IPS-18a (cell line): Measurements from ENCODE around the gene BGLAP.

Source experiments
- H3K27ac ChIP-seq: one replicate; pipeline ENCODE4 v1.5.1; 2013; ENCODE audit warnings: low read length
- H3K27me3 ChIP-seq: one replicate; pipeline ENCODE4 v1.6.1; 2013; ENCODE audit warnings: mild to moderate bottlenecking, low read length; ENCODE audit not compliant: control insufficient read depth, insufficient read depth
- H3K36me3 ChIP-seq: one replicate; pipeline ENCODE4 v1.6.1; 2013; ENCODE audit warnings: low read depth, low read length; ENCODE audit not compliant: control insufficient read depth
- H3K4me1 ChIP-seq: one replicate; pipeline ENCODE4 v1.6.1; 2013; ENCODE audit warnings: low read depth, low read length; ENCODE audit not compliant: control insufficient read depth
- H3K4me3 ChIP-seq: one replicate; pipeline ENCODE4 v1.5.1; 2013; ENCODE audit warnings: low read length
- H3K9ac ChIP-seq: one replicate; pipeline ENCODE4 v1.6.1; 2013; ENCODE audit warnings: mild to moderate bottlenecking, low read length, moderate library complexity
- H3K9me3 ChIP-seq: one replicate; pipeline ENCODE4 v1.6.1; 2013; ENCODE audit warnings: low read depth, low read length; ENCODE audit not compliant: control insufficient read depth

The BGLAP gene

GRCh38 chr1:156229809-156230472, 12.0 kb upstream of the BGLAP start:
- H3K27ac ChIP-seq = no peak overlapping the region
- H3K4me3 ChIP-seq = no peak overlapping the region
- H3K27me3 ChIP-seq = no peaks in the 10 kb centered on the region
- no peak overlapping the region for H3K9ac ChIP-seq
- H3K36me3 ChIP-seq = peaks cover 25% of the 10 kb centered on the region
- H3K4me1 ChIP-seq = no peaks in the 10 kb centered on the region
- no peaks in the 10 kb centered on the region for H3K9me3 ChIP-seq

GRCh38 chr1:156230473-156230837, 11.5 kb upstream of the BGLAP start:
- Histone ChIP-seq H3K9me3 (no peaks in the 10 kb centered on the region), H3K9ac (no peak overlapping the region), H3K27ac (no peak overlapping the region), H3K36me3 (peaks cover 25% of the 10 kb centered on the region), H3K4me3 (no peak overlapping the region), H3K27me3 (no peaks in the 10 kb centered on the region), H3K4me1 (no peaks in the 10 kb centered on the region)

- Histone ChIP-seq H3K4me3 (no peak overlapping the region), H3K27me3 (no peaks in the 10 kb centered on the region), H3K36me3 (peaks cover 34% of the 10 kb centered on the region), H3K4me1 (no peaks in the 10 kb centered on the region), H3K27ac (no peak overlapping the region), H3K9me3 (no peaks in the 10 kb centered on the region), H3K9ac (no peak overlapping the region)
Measured at GRCh38 chr1:156232201-156232894, 9.6 kb upstream of the BGLAP start.

- Histone ChIP-seq H3K4me3 (no peak overlapping the region), H3K9me3 (no peaks in the 10 kb centered on the region), H3K9ac (no peak overlapping the region), H3K27ac (no peak overlapping the region), H3K4me1 (no peaks in the 10 kb centered on the region), H3K27me3 (no peaks in the 10 kb centered on the region), H3K36me3 (peaks cover 40% of the 10 kb centered on the region)
Measured at GRCh38 chr1:156233426-156234127, 8.4 kb upstream of the BGLAP start.

- H3K4me1 ChIP-seq = no peaks in the 10 kb centered on the region
- H3K9me3 ChIP-seq = no peaks in the 10 kb centered on the region
- no peaks in the 10 kb centered on the region for H3K27me3 ChIP-seq
- no peak overlapping the region for H3K4me3 ChIP-seq
- H3K36me3 ChIP-seq = peaks cover 45% of the 10 kb centered on the region
- no peak overlapping the region for H3K9ac ChIP-seq
- H3K27ac ChIP-seq = no peak overlapping the region
Measured at GRCh38 chr1:156236164-156236563, 5.8 kb upstream of the BGLAP start.

- Histone ChIP-seq H3K4me3 (no peak overlapping the region), H3K27me3 (no peaks in the 10 kb centered on the region), H3K27ac (no peak overlapping the region), H3K9me3 (no peaks in the 10 kb centered on the region), H3K4me1 (no peaks in the 10 kb centered on the region), H3K9ac (no peak overlapping the region), H3K36me3 (peaks cover 43% of the 10 kb centered on the region)
Measured at GRCh38 chr1:156238248-156238647, 3.7 kb upstream of the BGLAP start.

GRCh38 chr1:156241311-156241811, 623 bp upstream of the BGLAP start:
- H3K36me3 ChIP-seq = peaks cover 25% of the 10 kb centered on the region
- H3K27me3 ChIP-seq = no peaks in the 10 kb centered on the region
- no peak overlapping the region for H3K27ac ChIP-seq
- H3K4me1 ChIP-seq = no peaks in the 10 kb centered on the region
- H3K9ac ChIP-seq = no peak overlapping the region
- H3K9me3 ChIP-seq = no peaks in the 10 kb centered on the region
- no peak overlapping the region for H3K4me3 ChIP-seq

GRCh38 chr1:156242738-156243137, 754 bp downstream of the BGLAP start:
- no peak overlapping the region for H3K4me3 ChIP-seq
- no peak overlapping the region for H3K27ac ChIP-seq
- no peak overlapping the region for H3K9ac ChIP-seq
- H3K9me3 ChIP-seq = no peaks in the 10 kb centered on the region
- peaks cover 14% of the 10 kb centered on the region for H3K36me3 ChIP-seq
- no peaks in the 10 kb centered on the region for H3K27me3 ChIP-seq
- H3K4me1 ChIP-seq = no peaks in the 10 kb centered on the region

- H3K4me3 ChIP-seq = no peak overlapping the region
- H3K4me1 ChIP-seq = peaks cover 3% of the 10 kb centered on the region
- peaks cover 10% of the 10 kb centered on the region for H3K36me3 ChIP-seq
- H3K27me3 ChIP-seq = no peaks in the 10 kb centered on the region
- H3K27ac ChIP-seq = no peak overlapping the region
- H3K9me3 ChIP-seq = no peaks in the 10 kb centered on the region
- no peak overlapping the region for H3K9ac ChIP-seq
Measured at GRCh38 chr1:156244126-156244525, 2.1 kb downstream of the BGLAP start.

- Histone ChIP-seq H3K4me1 (peaks cover 3% of the 10 kb centered on the region), H3K27me3 (no peaks in the 10 kb centered on the region), H3K9ac (no peak overlapping the region), H3K4me3 (no peak overlapping the region), H3K27ac (no peak overlapping the region), H3K9me3 (no peaks in the 10 kb centered on the region), H3K36me3 (peaks cover 13% of the 10 kb centered on the region)
Measured at GRCh38 chr1:156244712-156245111, 2.7 kb downstream of the BGLAP start.

- Histone ChIP-seq H3K9me3 (no peaks in the 10 kb centered on the region), H3K36me3 (peaks cover 20% of the 10 kb centered on the region), H3K27ac (no peak overlapping the region), H3K4me3 (no peak overlapping the region), H3K4me1 (peaks cover 3% of the 10 kb centered on the region), H3K27me3 (no peaks in the 10 kb centered on the region), H3K9ac (no peak overlapping the region)
Measured at GRCh38 chr1:156245451-156246232, 3.7 kb downstream of the BGLAP start.
